ENCODE data around the gene HACD3.
"Not testable (repeated sequence)": the region's sequence is repeated elsewhere in the genome, so short reads cannot be mapped to it uniquely, and the experiment has no call there.

The HACD3 gene

GRCh38 chr15:65530318-65531111 lies at the start of gene HACD3:
Gene HACD3, plus strand, starts transcription at chr15:65530463. Its CDS starts 169 bp downstream, at chr15:65530632.
- peak; percentile 67 to 87 for DNase-seq

GRCh38 chr15:65484876-65485275 lies 45.4 kb upstream of the HACD3 start:
- DNase-seq: no peak

- DNase-seq: no peak
Measured at GRCh38 chr15:65494076-65494475, 36.2 kb upstream of the HACD3 start.

GRCh38 chr15:65509321-65509720 lies 20.9 kb upstream of the HACD3 start:
- no peak for DNase-seq

- DNase-seq: no peak
Measured at GRCh38 chr15:65512189-65512588, 18.1 kb upstream of the HACD3 start.

- peak; percentile 8 to 75 for DNase-seq
Measured at GRCh38 chr15:65512807-65513416, 17.4 kb upstream of the HACD3 start.

- DNase-seq: peak; percentile 91 to 94
Measured at GRCh38 chr15:65516997-65517865, 13.0 kb upstream of the HACD3 start, which contains the start of gene DPP8. Gene DPP8, minus strand, starts transcription at chr15:65517689. Its CDS starts 5,136 bp downstream, at chr15:65512553.

GRCh38 chr15:65517866-65518207 lies 12.4 kb upstream of the HACD3 start:
- no peak for DNase-seq

- DNase-seq: no peak
Measured at GRCh38 chr15:65518633-65519285, 11.5 kb upstream of the HACD3 start.

- DNase-seq: no peak
Measured at GRCh38 chr15:65521350-65521749, 8.9 kb upstream of the HACD3 start.

- no peak for DNase-seq
Measured at GRCh38 chr15:65524226-65524625, 6.0 kb upstream of the HACD3 start.

- DNase-seq: no peak
Measured at GRCh38 chr15:65525622-65526021, 4.6 kb upstream of the HACD3 start.

- no peak for DNase-seq
Measured at GRCh38 chr15:65528461-65529060, 1.7 kb upstream of the HACD3 start.

- no peak for DNase-seq
Measured at GRCh38 chr15:65529762-65530317, 423 bp upstream of the HACD3 start.

- no peak for DNase-seq
Measured at GRCh38 chr15:65532738-65533051, 2.4 kb downstream of the HACD3 start.

- DNase-seq: no peak
Measured at GRCh38 chr15:65533057-65533756, 2.9 kb downstream of the HACD3 start.

- no peak for DNase-seq
Measured at GRCh38 chr15:65535192-65535591, 4.9 kb downstream of the HACD3 start.

GRCh38 chr15:65540314-65540713 lies 10.1 kb downstream of the HACD3 start:
- no peak for DNase-seq

GRCh38 chr15:65541231-65541820 lies 11.1 kb downstream of the HACD3 start:
- DNase-seq: no peak

GRCh38 chr15:65547841-65548240 lies 17.6 kb downstream of the HACD3 start:
- DNase-seq: no peak

- DNase-seq: not testable (repeated sequence)
Measured at GRCh38 chr15:65549288-65549687, 19.0 kb downstream of the HACD3 start.

Data from hippocampal formation (tissue), 2 donors.